Measurements from ENCODE around the gene ZNF529. TPM values are rescaled to one million over a fixed set of nuclear protein-coding genes. Genes with fewer than 3 reads are reported as not detected.

The ZNF529 gene
- total and polyA plus RNA-seq, 2 of the 13 experiments (the other 11 are each of a cell fraction or from before 2014, with no cell fraction given): 9.3 to 10.6 TPM

DNA sequence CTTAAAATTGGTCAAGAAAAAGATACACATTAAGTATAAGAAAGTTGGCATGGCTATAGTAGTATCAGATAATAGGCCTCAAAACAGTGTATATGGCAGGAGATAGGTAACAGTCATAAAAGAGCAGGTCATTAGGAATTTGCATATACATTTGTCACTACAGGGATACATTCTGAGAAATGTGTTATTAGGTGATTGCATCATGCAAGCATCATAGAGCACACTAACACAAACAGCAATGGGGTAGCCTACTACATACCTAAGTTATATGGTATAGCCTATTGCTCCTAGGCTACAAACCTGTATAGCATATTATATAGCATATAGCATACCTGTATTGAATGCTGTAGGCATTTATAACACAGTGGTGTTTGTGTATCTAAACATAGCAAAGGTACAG is 6.2 kb upstream of the ZNF529 start (continued):
- TF ChIP-seq ZNF33A (CRISPR knock-in tag; IDR thresholded peaks at IDR 0.05; ENCODE audit: borderline replicate concordance) (no peak), FOSL1 (CRISPR knock-in tag; IDR thresholded peaks at IDR 0.05; ENCODE audit: borderline replicate concordance) (no peak), RORA (CRISPR knock-in tag; IDR thresholded peaks at IDR 0.05) (no peak), ZKSCAN1 (IDR thresholded peaks at IDR 0.05; ENCODE audit: low read length) (no peak), ZNF737 (CRISPR knock-in tag; IDR thresholded peaks at IDR 0.05; ENCODE audit: borderline replicate concordance) (no peak), ARID2 (CRISPR knock-in tag; IDR thresholded peaks at IDR 0.05; ENCODE audit: borderline replicate concordance) (no peak)
- TF ChIP-seq, protein P1, sequence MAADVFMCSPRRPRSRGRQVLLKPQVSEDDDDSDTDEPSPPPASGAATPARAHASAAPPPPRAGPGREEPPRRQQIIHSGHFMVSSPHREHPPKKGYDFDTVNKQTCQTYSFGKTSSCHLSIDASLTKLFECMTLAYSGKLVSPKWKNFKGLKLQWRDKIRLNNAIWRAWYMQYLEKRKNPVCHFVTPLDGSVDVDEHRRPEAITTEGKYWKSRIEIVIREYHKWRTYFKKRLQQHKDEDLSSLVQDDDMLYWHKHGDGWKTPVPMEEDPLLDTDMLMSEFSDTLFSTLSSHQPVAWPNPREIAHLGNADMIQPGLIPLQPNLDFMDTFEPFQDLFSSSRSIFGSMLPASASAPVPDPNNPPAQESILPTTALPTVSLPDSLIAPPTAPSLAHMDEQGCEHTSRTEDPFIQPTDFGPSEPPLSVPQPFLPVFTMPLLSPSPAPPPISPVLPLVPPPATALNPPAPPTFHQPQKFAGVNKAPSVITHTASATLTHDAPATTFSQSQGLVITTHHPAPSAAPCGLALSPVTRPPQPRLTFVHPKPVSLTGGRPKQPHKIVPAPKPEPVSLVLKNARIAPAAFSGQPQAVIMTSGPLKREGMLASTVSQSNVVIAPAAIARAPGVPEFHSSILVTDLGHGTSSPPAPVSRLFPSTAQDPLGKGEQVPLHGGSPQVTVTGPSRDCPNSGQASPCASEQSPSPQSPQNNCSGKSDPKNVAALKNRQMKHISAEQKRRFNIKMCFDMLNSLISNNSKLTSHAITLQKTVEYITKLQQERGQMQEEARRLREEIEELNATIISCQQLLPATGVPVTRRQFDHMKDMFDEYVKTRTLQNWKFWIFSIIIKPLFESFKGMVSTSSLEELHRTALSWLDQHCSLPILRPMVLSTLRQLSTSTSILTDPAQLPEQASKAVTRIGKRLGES (CRISPR knock-in tag; IDR thresholded peaks at IDR 0.05; ENCODE audit: borderline replicate concordance): no peak

DNA sequence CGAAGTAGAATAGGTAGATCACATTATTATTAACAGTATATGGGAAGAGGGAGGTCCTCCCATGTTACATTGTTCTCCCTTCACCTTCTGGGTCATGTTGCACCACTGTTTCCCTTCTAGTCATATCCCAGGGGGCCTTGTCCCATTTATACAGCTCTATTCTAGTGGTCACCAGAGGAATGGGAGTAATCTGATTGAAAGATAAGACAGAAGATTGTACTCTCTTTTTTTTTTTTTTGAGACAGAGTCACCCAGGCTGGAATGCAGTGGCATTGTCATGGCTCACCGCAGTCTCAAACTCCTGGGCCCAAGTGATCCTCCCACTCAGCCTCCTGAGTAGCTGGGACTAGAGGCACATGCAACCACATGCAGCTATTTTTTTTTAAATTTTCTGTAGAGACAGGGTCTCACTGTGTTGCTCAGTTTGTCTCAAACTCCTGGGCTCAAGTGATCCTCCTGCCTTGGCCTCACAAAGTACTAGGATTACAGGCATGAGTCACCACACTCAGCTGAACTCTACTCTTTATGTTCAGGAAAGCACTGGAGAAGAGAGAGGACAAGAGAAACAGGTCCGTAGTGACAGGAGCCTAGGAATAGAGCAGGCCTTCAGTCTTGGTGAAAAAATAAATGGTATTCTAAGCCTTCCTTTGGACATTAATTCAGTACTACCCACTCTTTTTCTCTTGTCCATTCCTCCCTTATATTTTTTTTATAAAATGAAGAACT is 4.3 kb upstream of the ZNF529 start:
- no peak overlapping the region for H3K4me2 ChIP-seq (ENCODE audit: low read depth, low read length)
- peaks cover 4 to 18% of the 10 kb centered on the region in 2 experiments; a peak in 3 of 5 replicates for H3K36me3 ChIP-seq (replicated peaks in 1 of 2; ENCODE audit: control insufficient read depth in 1 of 2, insufficient read depth in 2 of 2, low read length in 2 of 2)
- intact Hi-C loops (cut with micrococcal nuclease; ENCODE audit: unreplicated experiment) (no loop called here), in situ Hi-C loops (cut with HindIII; ENCODE audit: extremely low pct_ligation_motif_present, low pct_unique_long_range_greater_than_20kb) (no loop called here)
- H4K20me1 ChIP-seq (ENCODE audit: insufficient read depth, low read length): no peaks in the 10 kb centered on the region
- H3K9ac ChIP-seq (ENCODE audit: insufficient read depth, low read depth, low read length): no peak overlapping the region
- H3K27ac ChIP-seq (ENCODE audit: extremely low read length, insufficient read depth, low read length): no peak overlapping the region
- 86% methylated on average over 3 of the region's 3 CpGs for WGBS (ENCODE audit: low lambda C conversion rate)
- CTCF ChIA-PET (ENCODE audit: low intra/inter-chr PET ratio, low total read pairs): no interaction called here
- BruUV-seq (replicated peaks): no TSS peak
- H2AFZ ChIP-seq (ENCODE audit: low read length): no peak overlapping the region
- no peak overlapping the region for H3K4me3 ChIP-seq (replicated peaks in 1 of 3; ENCODE audit: insufficient read depth in 1 of 3, low read depth in 2 of 3, low read length in 3 of 3)
- TF ChIP-seq FOSL2 (CRISPR knock-in tag; IDR thresholded peaks at IDR 0.05) (peak; percentile 41), RFX5 (IDR thresholded peaks at IDR 0.05; ENCODE audit: low read depth, low read length) (no peak), ZNF674 (CRISPR knock-in tag; IDR thresholded peaks at IDR 0.05; ENCODE audit: low read depth) (no peak)
- no peak for ATAC-seq
- H3K9me3 ChIP-seq (ENCODE audit: low read length): no peaks in the 10 kb centered on the region
- H3K79me2 ChIP-seq (ENCODE audit: insufficient read depth, low read length): peaks cover 13% of the 10 kb centered on the region
- no peak for DNase-seq (ENCODE audit: low spot score)
- H3K4me1 ChIP-seq (ENCODE audit: insufficient read depth, low read length): peaks cover 9% of the 10 kb centered on the region
- POLR2A ChIA-PET: no interaction called here
- FAIRE-seq: no peak
- H3K27me3 ChIP-seq (ENCODE audit: control insufficient read depth in 1 of 2, insufficient read depth in 2 of 2, low read length in 2 of 2): no peaks in the 10 kb centered on the region; a peak in 1 of 5 replicates

Data from HepG2 (cell line).